Measurements from ENCODE around the gene RPL3.
A peak's percentile ranks its signal among the peaks of the same experiment; 100 is the strongest.
"Not testable (repeated sequence)": the region's sequence is repeated elsewhere in the genome, so short reads cannot be mapped to it uniquely, and the experiment has no call there.

The RPL3 gene

DNA sequence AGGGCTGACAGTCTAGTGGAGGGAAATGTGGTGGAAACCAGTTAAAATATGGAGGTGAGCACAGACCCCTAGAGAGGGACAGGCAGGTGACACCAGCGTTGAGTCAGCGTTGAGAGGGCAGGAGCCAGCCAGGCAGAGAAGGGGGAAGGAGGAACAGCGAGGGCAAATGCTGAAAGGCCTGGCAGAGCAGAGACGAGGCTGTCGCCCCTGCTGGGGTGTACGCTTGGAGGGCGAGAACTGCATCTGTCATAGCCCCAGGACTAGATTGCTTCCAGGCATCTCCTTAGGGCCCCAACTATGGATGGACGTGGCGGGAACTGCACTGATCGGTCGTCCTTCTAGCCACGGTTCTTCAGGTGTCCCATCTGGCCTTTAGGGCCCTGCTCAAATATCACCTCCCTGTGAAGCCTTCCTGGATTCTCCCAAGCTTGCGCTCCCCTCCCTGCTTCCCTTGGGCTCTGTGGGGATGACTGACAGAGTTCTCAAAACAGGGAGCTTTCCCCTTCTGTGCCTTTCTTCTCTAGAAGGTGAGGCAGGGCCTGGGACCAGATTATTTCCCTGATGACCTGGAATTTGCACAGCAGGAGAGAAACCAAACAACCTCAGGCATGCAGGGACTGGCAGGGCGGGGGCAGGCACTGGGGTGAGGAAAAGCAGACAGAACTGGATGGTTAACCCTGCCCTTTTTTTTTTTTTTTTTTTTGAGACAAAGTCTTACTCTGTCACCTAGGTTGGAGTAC lies 41.4 kb upstream of the RPL3 start:
- no peaks in the 10 kb centered on the region for H3K9me3 ChIP-seq (ENCODE audit: insufficient read depth, low read depth, low read length)
- 67% methylated on average over 14 of the region's 14 CpGs for WGBS
- H3K4me3 ChIP-seq (ENCODE audit: low read length), result no peak overlapping the region
- no peaks in the 10 kb centered on the region for H3K27me3 ChIP-seq (ENCODE audit: insufficient read depth, low read length)
- peaks cover 25% of the 10 kb centered on the region for H3K4me1 ChIP-seq (ENCODE audit: insufficient read depth, low read length)
- peak overlapping the region; percentile 24; the same call in 1 of the 2 replicates for H3K27ac ChIP-seq (ENCODE audit: low read depth, low read length)
- H3K36me3 ChIP-seq (ENCODE audit: insufficient read depth, low read length), result no peaks in the 10 kb centered on the region
- H3K9ac ChIP-seq (ENCODE audit: low read depth, low read length), result no peak overlapping the region

DNA sequence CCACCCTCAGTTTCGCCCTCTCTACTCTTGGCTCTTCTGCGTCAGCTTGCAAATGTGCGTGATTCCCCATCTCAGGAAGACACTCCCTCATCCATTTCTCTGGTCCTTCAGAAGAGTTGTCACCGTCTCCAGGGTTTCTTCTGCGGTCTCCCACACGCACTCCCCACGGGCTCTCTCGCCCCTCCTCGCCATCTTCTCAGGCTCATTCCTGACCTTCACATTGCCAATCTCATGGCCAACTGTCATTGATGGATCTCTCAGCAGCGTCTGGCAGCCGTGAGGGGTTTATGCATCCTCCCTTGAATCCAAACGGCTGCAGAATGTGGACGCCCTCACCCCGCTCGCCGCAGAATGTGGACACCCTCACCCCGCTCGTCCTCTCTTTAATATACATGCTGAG lies 40.8 kb upstream of the RPL3 start:
- no peak overlapping the region for H3K9ac ChIP-seq (ENCODE audit: low read depth, low read length)
- H3K27me3 ChIP-seq (ENCODE audit: insufficient read depth, low read length), result no peaks in the 10 kb centered on the region
- H3K4me1 ChIP-seq (ENCODE audit: insufficient read depth, low read length), result peaks cover 25% of the 10 kb centered on the region

DNA sequence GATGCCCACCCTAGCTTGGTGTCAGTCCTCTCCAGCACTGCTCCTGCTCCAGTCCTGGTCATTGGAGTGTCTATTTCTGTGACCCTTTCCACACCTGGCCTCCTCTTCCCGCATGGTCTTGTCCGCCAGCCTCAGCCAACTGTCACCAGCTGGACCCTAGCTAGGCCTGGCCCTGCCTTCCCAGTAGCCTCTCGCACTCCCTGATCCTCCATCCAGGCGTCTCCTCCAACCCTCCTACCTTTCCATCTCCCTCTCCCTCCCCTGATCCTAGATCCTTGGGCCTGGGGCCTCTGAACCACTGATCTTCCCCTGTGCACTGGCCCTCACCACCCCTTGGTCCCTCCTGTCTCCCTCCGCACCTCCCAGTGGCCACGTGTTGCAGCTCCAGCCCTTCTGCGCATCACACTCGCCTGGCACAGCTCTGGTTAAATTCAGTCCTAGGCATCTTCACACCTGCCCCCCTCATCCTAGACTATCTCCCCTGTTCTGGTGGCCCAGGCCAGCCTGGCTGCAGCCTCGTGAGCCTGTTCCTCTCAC lies 40.3 kb upstream of the RPL3 start:
- Histone ChIP-seq H3K4me1 (ENCODE audit: insufficient read depth, low read length) (peaks cover 25% of the 10 kb centered on the region), H3K9me3 (ENCODE audit: insufficient read depth, low read depth, low read length) (no peaks in the 10 kb centered on the region), H3K27ac (ENCODE audit: low read depth, low read length) (no peak overlapping the region), H3K36me3 (ENCODE audit: insufficient read depth, low read length) (no peaks in the 10 kb centered on the region), H3K4me3 (ENCODE audit: low read length) (no peak overlapping the region), H3K9ac (ENCODE audit: low read depth, low read length) (no peak overlapping the region), H3K27me3 (ENCODE audit: insufficient read depth, low read length) (no peaks in the 10 kb centered on the region)
- 86% methylated on average over 9 of the region's 9 CpGs for WGBS

More for the DNA sequence above, 40.8 kb upstream of the RPL3 start:
- Histone ChIP-seq H3K4me3 (ENCODE audit: low read length) (no peak overlapping the region), H3K9me3 (ENCODE audit: insufficient read depth, low read depth, low read length) (no peaks in the 10 kb centered on the region), H3K27ac (ENCODE audit: low read depth, low read length) (no peak overlapping the region), H3K36me3 (ENCODE audit: insufficient read depth, low read length) (no peaks in the 10 kb centered on the region)
- WGBS, result 89% methylated on average over 18 of the region's 18 CpGs

GRCh38 chr22:39358197-39358596 lies 38.8 kb upstream of the RPL3 start:
- WGBS, result 95% methylated on average over 16 of the region's 17 CpGs
- not testable (repeated sequence) for H3K9me3 ChIP-seq (ENCODE audit: insufficient read depth, low read depth, low read length); H3K4me3 ChIP-seq (ENCODE audit: low read length); H3K27me3 ChIP-seq (ENCODE audit: insufficient read depth, low read length); H3K9ac ChIP-seq (ENCODE audit: low read depth, low read length); H3K27ac ChIP-seq (ENCODE audit: low read depth, low read length); H3K36me3 ChIP-seq (ENCODE audit: insufficient read depth, low read length)
- H3K4me1 ChIP-seq (ENCODE audit: insufficient read depth, low read length), result peaks cover 19% of the 10 kb centered on the region

GRCh38 chr22:39357110-39358108 lies 38.0 kb upstream of the RPL3 start:
- H3K27ac ChIP-seq (ENCODE audit: low read depth, low read length); H3K4me3 ChIP-seq (ENCODE audit: low read length); H3K9me3 ChIP-seq (ENCODE audit: insufficient read depth, low read depth, low read length); H3K36me3 ChIP-seq (ENCODE audit: insufficient read depth, low read length); H3K27me3 ChIP-seq (ENCODE audit: insufficient read depth, low read length); H3K9ac ChIP-seq (ENCODE audit: low read depth, low read length): not testable (repeated sequence)
- WGBS, result 54% methylated on average over 51 of the region's 53 CpGs
- H3K4me1 ChIP-seq (ENCODE audit: insufficient read depth, low read length), result peaks cover 15% of the 10 kb centered on the region

DNA sequence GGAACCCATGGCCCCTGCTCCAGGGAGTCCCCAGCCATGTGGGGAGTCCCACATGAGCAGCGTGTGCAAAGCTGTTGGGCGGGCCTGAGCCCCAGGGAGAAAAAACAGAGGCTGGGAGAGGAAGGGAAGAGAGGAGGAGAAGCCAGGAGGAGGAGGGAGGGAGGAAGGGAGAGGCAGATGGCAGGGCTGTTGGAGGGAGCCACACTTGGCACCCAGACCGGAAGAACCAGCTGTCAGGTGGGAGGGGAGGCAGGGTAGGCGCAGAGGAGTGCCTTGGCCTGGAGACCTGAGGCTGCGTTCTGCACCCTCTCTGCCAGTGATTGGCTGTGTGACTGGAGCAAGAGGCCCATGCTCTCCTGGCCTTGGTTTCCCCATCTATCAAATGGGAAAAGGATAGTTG lies 37.0 kb upstream of the RPL3 start:
- WGBS, result 91% methylated on average over 5 of the region's 5 CpGs
- Histone ChIP-seq H3K9me3 (ENCODE audit: insufficient read depth, low read depth, low read length) (no peaks in the 10 kb centered on the region), H3K27ac (ENCODE audit: low read depth, low read length) (no peak overlapping the region), H3K4me1 (ENCODE audit: insufficient read depth, low read length) (peaks cover 14% of the 10 kb centered on the region), H3K9ac (ENCODE audit: low read depth, low read length) (no peak overlapping the region), H3K27me3 (ENCODE audit: insufficient read depth, low read length) (no peaks in the 10 kb centered on the region), H3K36me3 (ENCODE audit: insufficient read depth, low read length) (no peaks in the 10 kb centered on the region), H3K4me3 (ENCODE audit: low read length) (no peak overlapping the region)

DNA sequence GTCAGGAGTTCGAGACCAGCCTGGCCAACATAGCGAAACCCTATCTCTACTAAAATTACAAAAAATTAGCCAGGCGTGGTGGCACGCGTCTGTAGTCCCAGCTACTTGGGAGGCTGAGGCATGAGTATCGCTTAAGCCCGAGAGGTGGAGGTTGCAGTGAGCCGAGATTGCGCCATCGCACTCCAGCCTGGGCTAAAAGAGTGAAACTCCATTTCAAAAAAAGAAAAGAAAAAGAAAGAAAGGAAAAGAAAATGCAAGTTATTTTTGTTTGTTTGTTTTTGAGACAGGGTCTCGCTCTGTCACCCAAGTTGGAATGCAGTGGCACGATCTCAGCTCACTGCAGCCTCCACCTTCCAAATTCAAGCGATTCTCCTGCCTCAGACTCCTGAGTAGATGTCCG lies 36.4 kb upstream of the RPL3 start:
- not testable (repeated sequence) for H3K27me3 ChIP-seq (ENCODE audit: insufficient read depth, low read length); H3K36me3 ChIP-seq (ENCODE audit: insufficient read depth, low read length); H3K27ac ChIP-seq (ENCODE audit: low read depth, low read length); H3K9ac ChIP-seq (ENCODE audit: low read depth, low read length); H3K9me3 ChIP-seq (ENCODE audit: insufficient read depth, low read depth, low read length); H3K4me3 ChIP-seq (ENCODE audit: low read length)
- 96% methylated on average over 14 of the region's 14 CpGs for WGBS
- peaks cover 18% of the 10 kb centered on the region for H3K4me1 ChIP-seq (ENCODE audit: insufficient read depth, low read length)

DNA sequence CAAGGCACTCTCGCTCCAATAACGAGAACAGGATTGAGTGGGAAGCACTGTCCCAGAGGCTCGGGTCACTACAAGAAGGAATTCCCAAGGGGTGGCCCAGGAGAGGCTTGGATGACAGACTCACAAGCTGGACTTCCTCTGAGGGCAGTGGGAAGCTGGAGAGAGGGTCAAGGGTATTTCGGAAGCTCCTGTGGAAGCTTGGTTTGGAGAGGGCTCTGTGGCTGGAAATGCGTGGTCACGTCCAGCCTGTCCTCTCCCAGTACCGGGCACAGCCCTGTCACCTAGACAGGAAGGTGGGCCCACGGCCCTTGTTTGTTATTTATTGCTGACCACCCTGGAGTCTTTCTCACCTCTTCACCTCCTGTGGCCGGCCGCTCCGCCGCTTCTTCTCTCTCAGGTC lies 35.7 kb upstream of the RPL3 start:
- Histone ChIP-seq H3K4me1 (ENCODE audit: insufficient read depth, low read length) (peaks cover 21% of the 10 kb centered on the region), H3K9ac (ENCODE audit: low read depth, low read length) (no peak overlapping the region), H3K27me3 (ENCODE audit: insufficient read depth, low read length) (peaks cover 5% of the 10 kb centered on the region; the same call in 1 of the 2 replicates), H3K4me3 (ENCODE audit: low read length) (no peak overlapping the region), H3K9me3 (ENCODE audit: insufficient read depth, low read depth, low read length) (no peaks in the 10 kb centered on the region), H3K36me3 (ENCODE audit: insufficient read depth, low read length) (no peaks in the 10 kb centered on the region), H3K27ac (ENCODE audit: low read depth, low read length) (no peak overlapping the region)
- WGBS, result 94% methylated on average over 12 of the region's 12 CpGs

- no peaks in the 10 kb centered on the region for H3K9me3 ChIP-seq (ENCODE audit: insufficient read depth, low read depth, low read length)
- H3K27ac ChIP-seq (ENCODE audit: low read depth, low read length), result no peak overlapping the region
- H3K36me3 ChIP-seq (ENCODE audit: insufficient read depth, low read length), result no peaks in the 10 kb centered on the region
- H3K9ac ChIP-seq (ENCODE audit: low read depth, low read length), result no peak overlapping the region
- no peak overlapping the region for H3K4me3 ChIP-seq (ENCODE audit: low read length)
- H3K27me3 ChIP-seq (ENCODE audit: insufficient read depth, low read length), result peaks cover 5% of the 10 kb centered on the region; the same call in 1 of the 2 replicates
- H3K4me1 ChIP-seq (ENCODE audit: insufficient read depth, low read length), result peaks cover 21% of the 10 kb centered on the region
- WGBS, result 88% methylated on average over 9 of the region's 9 CpGs
Measured at GRCh38 chr22:39353346-39353745, 33.9 kb upstream of the RPL3 start.

- H3K36me3 ChIP-seq (ENCODE audit: insufficient read depth, low read length), result no peaks in the 10 kb centered on the region
- 85% methylated on average over 7 of the region's 7 CpGs for WGBS
- H3K27me3 ChIP-seq (ENCODE audit: insufficient read depth, low read length), result peaks cover 5% of the 10 kb centered on the region; the same call in 1 of the 2 replicates
- H3K9ac ChIP-seq (ENCODE audit: low read depth, low read length), result no peak overlapping the region
- no peak overlapping the region for H3K4me3 ChIP-seq (ENCODE audit: low read length)
- peaks cover 21% of the 10 kb centered on the region for H3K4me1 ChIP-seq (ENCODE audit: insufficient read depth, low read length)
- peak overlapping the region; percentile 20; the same call in 1 of the 2 replicates for H3K27ac ChIP-seq (ENCODE audit: low read depth, low read length)
- no peaks in the 10 kb centered on the region for H3K9me3 ChIP-seq (ENCODE audit: insufficient read depth, low read depth, low read length)
Measured at GRCh38 chr22:39352306-39352891, 33.0 kb upstream of the RPL3 start.
